ENCODE results near the gene TMEM271. TPM values are rescaled to one million over a fixed set of nuclear protein-coding genes. Genes with fewer than 3 reads are reported as not detected.
"Not testable (repeated sequence)": the region's sequence is repeated elsewhere in the genome, so short reads cannot be mapped to it uniquely, and the experiment has no call there.

Gene TMEM271
- total RNA-seq, 6 experiments from 2014 or later: not detected

GRCh38 chr4:566035-566434, 10.1 kb downstream of the TMEM271 start:
- H3K4me1 Mint-ChIP-seq (ENCODE audit: low read depth): no peaks in the 10 kb centered on the region
- no peak overlapping the region for H3K27ac Mint-ChIP-seq
- peaks cover 25% of the 10 kb centered on the region for H3K9me3 Mint-ChIP-seq
- no peaks in the 10 kb centered on the region; the same call in 1 of the 2 replicates for H3K36me3 Mint-ChIP-seq (ENCODE audit: low read depth)
- H3K27me3 Mint-ChIP-seq (ENCODE audit: insufficient read depth): peaks cover 16% of the 10 kb centered on the region
- no peak for DNase-seq
- TF ChIP-seq, protein P1, sequence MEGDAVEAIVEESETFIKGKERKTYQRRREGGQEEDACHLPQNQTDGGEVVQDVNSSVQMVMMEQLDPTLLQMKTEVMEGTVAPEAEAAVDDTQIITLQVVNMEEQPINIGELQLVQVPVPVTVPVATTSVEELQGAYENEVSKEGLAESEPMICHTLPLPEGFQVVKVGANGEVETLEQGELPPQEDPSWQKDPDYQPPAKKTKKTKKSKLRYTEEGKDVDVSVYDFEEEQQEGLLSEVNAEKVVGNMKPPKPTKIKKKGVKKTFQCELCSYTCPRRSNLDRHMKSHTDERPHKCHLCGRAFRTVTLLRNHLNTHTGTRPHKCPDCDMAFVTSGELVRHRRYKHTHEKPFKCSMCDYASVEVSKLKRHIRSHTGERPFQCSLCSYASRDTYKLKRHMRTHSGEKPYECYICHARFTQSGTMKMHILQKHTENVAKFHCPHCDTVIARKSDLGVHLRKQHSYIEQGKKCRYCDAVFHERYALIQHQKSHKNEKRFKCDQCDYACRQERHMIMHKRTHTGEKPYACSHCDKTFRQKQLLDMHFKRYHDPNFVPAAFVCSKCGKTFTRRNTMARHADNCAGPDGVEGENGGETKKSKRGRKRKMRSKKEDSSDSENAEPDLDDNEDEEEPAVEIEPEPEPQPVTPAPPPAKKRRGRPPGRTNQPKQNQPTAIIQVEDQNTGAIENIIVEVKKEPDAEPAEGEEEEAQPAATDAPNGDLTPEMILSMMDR (IDR thresholded peaks at IDR 0.05): no peak
- no peak overlapping the region for H3K4me3 Mint-ChIP-seq

- H3K27ac Mint-ChIP-seq; DNase-seq; H3K36me3 Mint-ChIP-seq (ENCODE audit: low read depth); H3K4me3 Mint-ChIP-seq; H3K4me1 Mint-ChIP-seq (ENCODE audit: low read depth): not testable (repeated sequence)
- Mint-ChIP-seq H3K27me3 (ENCODE audit: insufficient read depth) (peaks cover 12% of the 10 kb centered on the region), H3K9me3 (peaks cover 21% of the 10 kb centered on the region)
These were observed 10.5 kb downstream of the TMEM271 start for GRCh38 chr4:565614-566013.

DNA sequence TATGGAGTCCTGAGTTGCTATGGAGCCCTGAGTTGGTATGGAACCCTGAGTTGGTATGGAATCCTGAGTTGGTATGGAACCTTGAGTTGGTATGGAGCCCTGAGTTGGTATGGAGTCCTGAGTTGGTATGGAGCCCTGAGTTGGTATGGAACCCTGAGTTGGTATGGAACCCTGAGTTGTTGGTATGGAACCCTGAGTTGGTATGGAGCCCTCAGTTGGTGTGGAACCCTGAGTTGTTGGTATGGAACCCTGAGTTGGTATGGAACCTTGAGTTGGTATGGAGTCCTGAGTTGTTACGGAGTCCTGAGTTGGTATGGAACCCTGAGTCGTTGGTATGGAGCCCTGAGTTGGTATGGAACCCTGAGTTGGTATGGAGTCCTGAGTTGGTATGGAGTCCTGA, 13.6 kb downstream of the TMEM271 start:
- H3K4me1 Mint-ChIP-seq (ENCODE audit: low read depth); H3K4me3 Mint-ChIP-seq; H3K27me3 Mint-ChIP-seq (ENCODE audit: insufficient read depth); DNase-seq; H3K36me3 Mint-ChIP-seq (ENCODE audit: low read depth); H3K27ac Mint-ChIP-seq: not testable (repeated sequence)
- H3K9me3 Mint-ChIP-seq: peaks cover 29% of the 10 kb centered on the region

- TF ChIP-seq, protein P1 (IDR thresholded peaks at IDR 0.05): no peak
- no peak for DNase-seq
- Mint-ChIP-seq H3K27ac (no peak overlapping the region), H3K4me3 (no peak overlapping the region), H3K27me3 (ENCODE audit: insufficient read depth) (no peaks in the 10 kb centered on the region; the same call in 1 of the 2 replicates), H3K36me3 (ENCODE audit: low read depth) (no peaks in the 10 kb centered on the region), H3K9me3 (peaks cover 39% of the 10 kb centered on the region), H3K4me1 (ENCODE audit: low read depth) (no peaks in the 10 kb centered on the region)
These were observed 14.7 kb downstream of the TMEM271 start for GRCh38 chr4:561426-561825.

- no peak for DNase-seq
- H3K4me3 Mint-ChIP-seq: no peak overlapping the region
- H3K4me1 Mint-ChIP-seq (ENCODE audit: low read depth): no peaks in the 10 kb centered on the region
- H3K9me3 Mint-ChIP-seq: peaks cover 39% of the 10 kb centered on the region
- H3K27me3 Mint-ChIP-seq (ENCODE audit: insufficient read depth): no peaks in the 10 kb centered on the region; the same call in 1 of the 2 replicates
- no peaks in the 10 kb centered on the region for H3K36me3 Mint-ChIP-seq (ENCODE audit: low read depth)
- TF ChIP-seq, protein P1 (IDR thresholded peaks at IDR 0.05): no peak
- no peak overlapping the region for H3K27ac Mint-ChIP-seq
These were observed 15.3 kb downstream of the TMEM271 start for GRCh38 chr4:560731-561291.

DNA sequence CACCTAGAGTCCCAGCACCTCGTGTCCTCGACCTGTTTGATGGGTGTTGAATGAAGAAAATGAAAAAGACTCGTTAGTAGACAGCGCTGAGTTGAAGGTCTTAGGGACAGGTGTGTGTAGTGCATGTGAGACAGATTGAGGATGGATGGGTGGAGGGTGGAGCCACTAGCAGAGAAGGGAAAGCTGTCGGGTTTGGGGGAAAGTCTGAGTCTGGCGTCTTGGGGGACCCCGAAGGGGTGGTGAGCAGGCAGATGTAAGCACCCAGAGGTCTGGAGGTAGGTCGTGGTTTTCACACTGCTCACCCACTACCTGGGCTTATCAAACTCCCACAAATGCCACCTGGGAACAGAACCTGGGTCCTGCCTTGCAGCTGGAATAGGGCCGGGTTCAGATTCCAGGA, 16.0 kb downstream of the TMEM271 start:
- H3K4me3 Mint-ChIP-seq: no peak overlapping the region
- peaks cover 32% of the 10 kb centered on the region for H3K9me3 Mint-ChIP-seq
- H3K4me1 Mint-ChIP-seq (ENCODE audit: low read depth): no peaks in the 10 kb centered on the region
- TF ChIP-seq, protein P1 (IDR thresholded peaks at IDR 0.05): no peak
- H3K36me3 Mint-ChIP-seq (ENCODE audit: low read depth): no peaks in the 10 kb centered on the region
- H3K27me3 Mint-ChIP-seq (ENCODE audit: insufficient read depth): no peaks in the 10 kb centered on the region; the same call in 1 of the 2 replicates
- H3K27ac Mint-ChIP-seq: no peak overlapping the region
- no peak for DNase-seq

Measured in HFFc6 (cell line).